ENCODE data around the gene HDAC4.

- TF ChIP-seq, protein P1, sequence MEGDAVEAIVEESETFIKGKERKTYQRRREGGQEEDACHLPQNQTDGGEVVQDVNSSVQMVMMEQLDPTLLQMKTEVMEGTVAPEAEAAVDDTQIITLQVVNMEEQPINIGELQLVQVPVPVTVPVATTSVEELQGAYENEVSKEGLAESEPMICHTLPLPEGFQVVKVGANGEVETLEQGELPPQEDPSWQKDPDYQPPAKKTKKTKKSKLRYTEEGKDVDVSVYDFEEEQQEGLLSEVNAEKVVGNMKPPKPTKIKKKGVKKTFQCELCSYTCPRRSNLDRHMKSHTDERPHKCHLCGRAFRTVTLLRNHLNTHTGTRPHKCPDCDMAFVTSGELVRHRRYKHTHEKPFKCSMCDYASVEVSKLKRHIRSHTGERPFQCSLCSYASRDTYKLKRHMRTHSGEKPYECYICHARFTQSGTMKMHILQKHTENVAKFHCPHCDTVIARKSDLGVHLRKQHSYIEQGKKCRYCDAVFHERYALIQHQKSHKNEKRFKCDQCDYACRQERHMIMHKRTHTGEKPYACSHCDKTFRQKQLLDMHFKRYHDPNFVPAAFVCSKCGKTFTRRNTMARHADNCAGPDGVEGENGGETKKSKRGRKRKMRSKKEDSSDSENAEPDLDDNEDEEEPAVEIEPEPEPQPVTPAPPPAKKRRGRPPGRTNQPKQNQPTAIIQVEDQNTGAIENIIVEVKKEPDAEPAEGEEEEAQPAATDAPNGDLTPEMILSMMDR (conservative IDR thresholded peaks at IDR 0.05), result no peak
- no peak for TF ChIP-seq EZH2 (IDR thresholded peaks at IDR 0.05; ENCODE audit: low read depth)
Observed at GRCh38 chr2:239041062-239041461, 359.8 kb downstream of the HDAC4 start.
